NOMO-1 (cell line): ENCODE results near the gene WDR18.

Experiments
- DNase-seq, 2 experiments: peaks; one replicate each; lab custom pipeline; 2025; ENCODE audit not compliant: unreplicated experiment in 2 of 2; lab: John Stamatoyannopoulos, UW

Gene WDR18

DNA sequence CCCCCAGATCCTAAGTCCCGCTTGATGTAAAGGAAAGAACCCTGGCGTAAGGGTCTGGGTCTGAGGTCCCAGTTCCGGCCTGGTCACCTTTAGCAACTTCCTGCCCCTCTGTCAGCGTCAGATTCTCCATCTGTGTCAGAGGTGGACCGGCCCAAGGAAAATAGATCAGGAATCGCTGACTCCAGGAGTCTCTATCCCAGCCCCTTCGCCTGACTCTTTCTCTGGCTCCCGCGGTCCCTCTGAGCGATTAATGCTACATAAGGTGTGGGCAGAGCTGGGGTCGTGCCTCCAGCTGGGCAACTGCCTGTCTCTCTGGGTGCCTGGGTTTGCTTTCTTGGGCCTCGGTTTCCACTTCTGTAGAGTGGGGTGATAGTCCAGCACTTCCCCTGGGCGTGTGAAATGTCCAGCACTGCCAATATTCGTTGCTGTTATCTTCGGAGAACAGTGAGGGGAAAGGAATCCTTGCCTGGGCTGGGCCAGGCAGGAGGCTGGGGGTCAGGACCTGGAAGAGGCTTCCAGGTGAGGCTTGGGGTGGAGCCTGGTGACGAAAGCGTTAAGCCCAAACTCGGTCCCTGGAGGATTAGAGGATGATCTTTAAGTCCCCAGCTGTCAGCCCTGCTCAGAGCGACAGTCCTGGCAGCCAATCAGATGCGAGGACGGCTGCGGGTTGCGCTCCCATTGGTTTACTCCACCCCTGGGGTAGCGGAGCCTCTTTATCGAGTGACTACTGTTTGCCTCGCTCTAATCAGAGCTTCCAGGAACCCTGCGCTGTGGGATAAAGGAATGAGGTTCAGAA, 56.5 kb downstream of the WDR18 start:
- peak; percentile 76 to 85 for DNase-seq

DNA sequence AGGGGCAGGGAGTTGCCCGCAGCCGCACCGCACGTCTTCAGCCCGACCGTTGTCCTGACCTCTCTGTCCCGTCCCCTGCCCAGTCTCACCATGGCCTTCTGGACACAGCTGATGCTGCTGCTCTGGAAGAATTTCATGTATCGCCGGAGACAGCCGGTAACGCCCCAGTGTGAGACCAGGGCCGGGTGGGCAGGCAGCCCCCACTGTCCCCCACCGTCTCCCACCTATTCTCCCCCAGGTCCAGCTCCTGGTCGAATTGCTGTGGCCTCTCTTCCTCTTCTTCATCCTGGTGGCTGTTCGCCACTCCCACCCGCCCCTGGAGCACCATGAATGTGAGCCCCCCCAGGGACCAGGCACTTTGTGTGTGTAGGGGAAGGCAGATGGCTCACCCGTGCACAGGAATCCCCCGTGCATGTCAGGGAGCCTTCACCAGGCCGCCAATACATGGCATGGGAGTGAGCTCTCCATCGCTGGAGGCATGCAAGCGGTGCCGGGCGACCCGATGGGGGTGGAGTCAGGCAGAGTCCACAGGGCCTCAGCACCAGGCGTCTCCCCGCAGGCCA, 57.2 kb downstream of the WDR18 start:
- DNase-seq: no peak

GRCh38 chr19:1041835-1042685, 57.9 kb downstream of the WDR18 start:
- no peak for DNase-seq

GRCh38 chr19:1042689-1043511, 58.8 kb downstream of the WDR18 start:
- no peak for DNase-seq
